ENCODE measurements around the gene SLC39A7.

Gene SLC39A7

DNA sequence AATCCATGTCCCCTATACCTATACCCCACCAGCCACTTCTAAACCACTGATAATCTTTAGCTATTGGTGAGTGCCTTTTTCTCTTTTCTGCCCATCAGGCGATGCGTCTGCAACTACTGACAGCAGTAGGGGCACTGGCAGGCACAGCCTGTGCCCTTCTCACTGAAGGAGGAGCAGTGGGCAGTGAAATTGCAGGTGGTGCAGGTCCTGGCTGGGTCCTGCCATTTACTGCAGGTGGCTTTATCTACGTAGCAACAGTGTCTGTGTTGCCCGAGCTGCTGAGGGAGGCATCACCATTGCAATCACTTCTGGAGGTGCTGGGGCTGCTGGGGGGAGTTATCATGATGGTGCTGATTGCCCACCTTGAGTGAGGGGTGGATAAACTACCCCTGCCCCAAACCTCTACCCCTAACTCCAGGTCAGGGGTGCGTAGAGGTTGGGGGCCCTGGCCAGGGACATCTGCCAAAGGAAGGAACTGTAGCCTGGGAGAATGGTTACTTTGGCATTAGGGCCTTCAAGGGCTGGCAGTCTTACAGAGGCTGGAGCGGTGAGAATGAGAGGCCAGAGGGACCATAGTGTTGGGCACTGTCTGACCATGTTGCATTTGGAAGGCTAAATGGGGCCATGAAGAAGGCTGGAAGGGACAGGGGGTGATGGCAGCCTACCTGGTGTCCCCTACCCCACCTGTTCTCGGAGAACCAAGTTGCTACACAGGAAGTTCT, 2.9 kb downstream of the SLC39A7 start:
- DNase-seq (ENCODE audit: low read depth, low spot score), result no peak
- peak overlapping the region; percentile 18 for H3K4me3 ChIP-seq (ENCODE audit: low read depth, low read length)
- ChIA-PET CTCF (interaction anchor here (1.2 kb wide), 2 partner anchors 41 to 44 kb away, joined by 3 to 4 read pairs; no protein-coding TSS in a partner anchor), POLR2A (no interaction called here)
- TF ChIP-seq, protein P1, sequence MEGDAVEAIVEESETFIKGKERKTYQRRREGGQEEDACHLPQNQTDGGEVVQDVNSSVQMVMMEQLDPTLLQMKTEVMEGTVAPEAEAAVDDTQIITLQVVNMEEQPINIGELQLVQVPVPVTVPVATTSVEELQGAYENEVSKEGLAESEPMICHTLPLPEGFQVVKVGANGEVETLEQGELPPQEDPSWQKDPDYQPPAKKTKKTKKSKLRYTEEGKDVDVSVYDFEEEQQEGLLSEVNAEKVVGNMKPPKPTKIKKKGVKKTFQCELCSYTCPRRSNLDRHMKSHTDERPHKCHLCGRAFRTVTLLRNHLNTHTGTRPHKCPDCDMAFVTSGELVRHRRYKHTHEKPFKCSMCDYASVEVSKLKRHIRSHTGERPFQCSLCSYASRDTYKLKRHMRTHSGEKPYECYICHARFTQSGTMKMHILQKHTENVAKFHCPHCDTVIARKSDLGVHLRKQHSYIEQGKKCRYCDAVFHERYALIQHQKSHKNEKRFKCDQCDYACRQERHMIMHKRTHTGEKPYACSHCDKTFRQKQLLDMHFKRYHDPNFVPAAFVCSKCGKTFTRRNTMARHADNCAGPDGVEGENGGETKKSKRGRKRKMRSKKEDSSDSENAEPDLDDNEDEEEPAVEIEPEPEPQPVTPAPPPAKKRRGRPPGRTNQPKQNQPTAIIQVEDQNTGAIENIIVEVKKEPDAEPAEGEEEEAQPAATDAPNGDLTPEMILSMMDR (IDR thresholded peaks at IDR 0.05; ENCODE audit: insufficient read depth, low read length, missing control alignments), result no peak

DNA sequence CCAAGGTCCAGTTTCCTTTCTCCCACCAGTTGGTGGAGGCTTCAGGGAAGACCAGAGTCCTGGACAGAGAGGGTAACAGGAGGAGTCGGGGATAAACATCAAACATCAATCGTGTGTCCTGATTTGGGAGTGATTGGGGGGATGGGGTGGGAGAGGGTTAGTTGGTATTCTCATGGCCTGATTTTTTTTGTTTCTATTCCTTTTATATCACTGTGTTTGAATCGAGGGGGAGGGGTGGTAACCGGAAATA, 3.4 kb downstream of the SLC39A7 start:
- H3K4me3 ChIP-seq (ENCODE audit: low read depth, low read length), result peak overlapping the region; percentile 70
- POLR2A ChIA-PET, result interaction anchor here (0.7 to 1.0 kb wide), 5 partner anchors 10 to 232 kb away, joined by 3 to 5 read pairs (median 4); partner anchors contain the start of gene B3GALT4
- TF ChIP-seq, protein P1 (IDR thresholded peaks at IDR 0.05; ENCODE audit: insufficient read depth, low read length, missing control alignments), result no peak
- no peak for DNase-seq (ENCODE audit: low read depth, low spot score)
- CTCF ChIA-PET, result interaction anchor here (0.6 kb wide), 1 partner anchor 44 kb away, joined by 3 read pairs; no protein-coding TSS in a partner anchor

DNA sequence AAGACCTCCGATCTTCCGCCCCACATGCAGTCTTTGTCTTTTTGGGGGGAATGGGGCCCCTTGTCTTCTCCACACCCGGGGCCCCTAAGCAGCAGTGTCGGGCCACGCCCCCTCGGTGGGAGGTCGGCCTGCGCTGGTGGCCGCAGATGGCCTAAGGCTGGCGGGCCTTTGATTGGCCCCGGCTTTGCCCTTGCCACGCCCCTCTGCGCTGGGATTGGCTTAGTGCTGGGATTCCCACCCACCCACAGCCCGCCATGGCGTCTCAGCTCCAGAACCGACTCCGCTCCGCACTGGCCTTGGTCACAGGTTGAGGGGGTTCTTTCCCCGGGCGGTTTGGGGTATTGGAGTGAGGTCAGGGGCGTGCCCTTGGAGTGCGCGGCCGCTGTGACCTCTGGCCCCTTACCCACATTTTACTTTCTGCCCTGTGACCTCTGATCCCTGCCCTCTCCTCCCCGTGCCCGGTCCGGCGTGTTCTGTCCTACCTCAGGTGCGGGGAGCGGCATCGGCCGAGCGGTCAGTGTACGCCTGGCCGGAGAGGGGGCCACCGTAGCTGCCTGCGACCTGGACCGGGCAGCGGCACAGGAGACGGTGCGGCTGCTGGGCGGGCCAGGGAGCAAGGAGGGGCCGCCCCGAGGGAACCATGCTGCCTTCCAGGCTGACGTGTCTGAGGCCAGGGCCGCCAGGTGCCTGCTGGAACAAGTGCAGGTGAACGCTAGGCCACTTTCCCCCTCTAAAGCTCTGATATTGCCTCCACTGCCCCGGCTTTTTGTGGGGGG, 3.9 kb downstream of the SLC39A7 start, which contains the start of gene HSD17B8:
HSD17B8 (plus strand) TSS at position 241 of the 776 bp plus-strand sequence; CDS start at position 255, 14 bp downstream.
- CTCF ChIA-PET, result interaction anchor here (0.6 to 1.4 kb wide), 4 partner anchors 8 to 44 kb away, joined by 3 to 4 read pairs (median 3); no protein-coding TSS in a partner anchor
- peak; percentile 53 for DNase-seq (ENCODE audit: low read depth, low spot score)
- POLR2A ChIA-PET, result interaction anchor here (0.7 to 1.0 kb wide), 5 partner anchors 10 to 232 kb away, joined by 3 to 5 read pairs (median 4); partner anchors contain the start of gene B3GALT4

DNA sequence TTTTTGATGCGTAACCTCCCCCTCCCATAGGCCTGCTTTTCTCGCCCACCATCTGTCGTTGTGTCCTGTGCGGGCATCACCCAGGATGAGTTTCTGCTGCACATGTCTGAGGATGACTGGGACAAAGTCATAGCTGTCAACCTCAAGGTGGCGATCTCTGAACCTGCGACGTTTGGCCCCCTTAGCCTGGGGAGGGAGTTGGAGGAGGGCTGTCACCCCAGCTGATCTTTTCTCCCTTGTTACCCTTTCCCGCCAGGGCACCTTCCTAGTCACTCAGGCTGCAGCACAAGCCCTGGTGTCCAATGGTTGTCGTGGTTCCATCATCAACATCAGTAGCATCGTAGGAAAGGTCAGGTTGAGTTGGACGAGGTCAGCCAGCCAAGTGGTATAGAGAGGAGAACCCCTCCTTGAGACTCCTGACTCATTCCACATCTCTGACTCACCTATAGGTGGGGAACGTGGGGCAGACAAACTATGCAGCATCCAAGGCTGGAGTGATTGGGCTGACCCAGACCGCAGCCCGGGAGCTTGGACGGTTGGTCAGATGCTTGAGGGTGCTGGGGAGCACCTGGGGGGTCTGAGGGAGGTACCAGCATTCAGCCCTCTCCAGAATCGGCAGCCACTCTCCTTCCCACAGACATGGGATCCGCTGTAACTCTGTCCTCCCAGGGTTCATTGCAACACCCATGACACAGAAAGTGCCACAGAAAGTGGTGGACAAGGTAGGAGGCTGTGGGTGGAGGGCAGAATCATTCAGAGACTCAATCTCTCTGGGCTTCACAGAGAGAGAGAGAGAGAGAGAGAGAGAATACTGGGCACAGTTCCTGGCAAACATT, 4.7 kb downstream of the SLC39A7 start:
- DNase-seq (ENCODE audit: low read depth, low spot score), result no peak
- ChIA-PET CTCF (interaction anchor here (0.9 to 1.4 kb wide), 3 partner anchors 9 to 44 kb away, joined by 3 to 4 read pairs (median 3); no protein-coding TSS in a partner anchor), POLR2A (interaction anchor here (1.3 kb wide), 1 partner anchor 233 kb away, joined by 4 read pairs; no protein-coding TSS in a partner anchor)
- TF ChIP-seq, protein P1 (IDR thresholded peaks at IDR 0.05; ENCODE audit: insufficient read depth, low read length, missing control alignments), result no peak
- H3K4me3 ChIP-seq (ENCODE audit: low read depth, low read length), result peak overlapping the region; percentile 70

More for the DNA sequence above, 3.9 kb downstream of the SLC39A7 start, which contains the start of gene HSD17B8:
- TF ChIP-seq, protein P1 (IDR thresholded peaks at IDR 0.05; ENCODE audit: insufficient read depth, low read length, missing control alignments), result no peak
- peak within 1 kb of the TSS; percentile 70 for H3K4me3 ChIP-seq (ENCODE audit: low read depth, low read length)

DNA sequence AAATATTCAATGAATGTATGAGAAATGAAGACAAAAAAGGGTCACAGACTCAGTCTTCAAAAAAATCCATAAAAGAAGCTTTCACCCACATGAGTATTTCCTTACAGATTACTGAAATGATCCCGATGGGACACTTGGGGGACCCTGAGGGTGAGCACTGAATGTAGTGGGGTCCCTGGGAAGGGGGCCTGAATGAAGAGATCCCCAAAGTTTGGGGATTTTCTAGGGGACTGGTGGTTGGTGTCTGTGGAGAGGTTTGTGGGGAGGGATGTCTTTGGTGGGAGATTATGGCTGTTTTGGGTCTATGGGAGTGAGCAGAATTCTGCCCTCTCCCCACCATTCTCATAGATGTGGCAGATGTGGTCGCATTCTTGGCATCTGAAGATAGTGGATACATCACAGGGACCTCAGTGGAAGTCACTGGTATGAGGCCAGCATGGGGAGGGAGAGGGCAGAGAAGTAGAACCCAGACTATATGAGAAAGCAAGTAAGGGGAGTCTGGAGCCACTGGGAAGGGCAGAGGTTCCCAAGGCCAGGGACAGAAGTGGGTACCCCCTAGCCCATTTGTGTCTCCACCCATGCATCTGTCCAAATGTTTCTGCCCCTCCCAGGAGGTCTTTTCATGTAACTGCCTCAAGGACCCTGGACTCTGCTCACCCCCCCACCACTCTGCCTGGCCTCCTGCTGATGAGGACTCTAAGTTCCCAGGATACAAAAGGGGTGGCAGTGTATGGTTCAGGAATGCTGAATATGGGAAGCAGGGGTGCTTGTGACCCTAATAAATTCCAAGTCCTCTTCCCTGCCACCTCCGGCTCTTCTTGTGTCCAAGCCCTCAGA, 5.6 kb downstream of the SLC39A7 start:
- no peak overlapping the region for H3K4me3 ChIP-seq (ENCODE audit: low read depth, low read length)
- TF ChIP-seq, protein P1 (IDR thresholded peaks at IDR 0.05; ENCODE audit: insufficient read depth, low read length, missing control alignments), result no peak
- no peak for DNase-seq (ENCODE audit: low read depth, low spot score)
- ChIA-PET CTCF (no interaction called here), POLR2A (interaction anchor here (1.3 kb wide), 1 partner anchor 234 kb away, joined by 4 read pairs; no protein-coding TSS in a partner anchor)

All from AG04449 (cell line).